ENCODE measurements around the gene ETV4.

ETV4 gene

DNA sequence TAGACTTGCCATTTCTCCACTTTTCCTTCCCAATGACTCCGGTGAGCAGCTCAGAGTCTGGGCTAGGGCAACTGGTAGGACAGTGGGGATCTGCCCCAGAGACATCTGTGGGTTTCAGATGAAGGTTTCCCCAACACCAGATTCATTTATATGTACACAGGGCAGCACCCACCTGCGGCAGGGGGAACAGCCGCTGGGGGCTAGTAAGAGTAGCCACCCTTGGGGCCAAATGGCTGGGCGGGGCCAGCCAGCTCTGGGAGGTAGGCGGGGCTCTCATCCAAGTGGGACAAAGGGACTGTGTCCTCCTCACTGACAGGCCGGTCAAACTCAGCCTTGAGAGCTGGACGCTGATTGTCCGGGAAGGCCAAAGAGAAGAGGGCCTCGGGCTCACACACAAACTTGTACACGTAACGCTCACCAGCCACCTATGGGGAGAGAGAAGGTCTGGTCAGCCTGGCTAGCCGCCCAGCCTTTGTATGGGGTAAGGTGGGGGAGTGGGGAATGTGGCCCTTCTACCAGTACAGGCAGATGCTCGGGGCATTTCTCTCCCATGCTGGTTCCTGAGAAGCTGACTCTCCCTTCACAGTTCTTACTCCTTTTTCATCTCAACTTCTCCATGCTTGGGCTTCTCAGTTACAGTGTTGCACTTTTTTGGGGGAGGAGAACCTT, 17.7 kb downstream of the ETV4 start:
- Histone ChIP-seq H2BK12ac (ENCODE audit: low read length in 2 of 2) (peak overlapping the region; percentile 33 to 59), H3K4me1 (ENCODE audit: control insufficient read depth, insufficient read depth, low read depth, low read length) (peaks cover 30% of the 10 kb centered on the region), H3K14ac (ENCODE audit: low read length in 2 of 2) (no peak overlapping the region), H4K8ac (ENCODE audit: low read length) (peak overlapping the region; percentile 50), H3K4me3 (ENCODE audit: insufficient read depth in 1 of 2, low read depth in 1 of 2, low read length in 2 of 2) (no peak overlapping the region), H3K79me1 (replicated peaks; ENCODE audit: low read length, poor library complexity, severe bottlenecking) (peaks cover 21% of the 10 kb centered on the region), H3K18ac (ENCODE audit: low read depth in 1 of 2, low read length in 2 of 2) (no peak overlapping the region), H2AFZ (ENCODE audit: low read depth, low read length) (no peak overlapping the region), H2BK5ac (ENCODE audit: low read depth, low read length, poor library complexity, severe bottlenecking) (no peak overlapping the region), H2BK15ac (ENCODE audit: low read depth, poor library complexity, severe bottlenecking) (no peak overlapping the region), H3K4me2 (ENCODE audit: low read length, poor library complexity, severe bottlenecking) (no peak overlapping the region), H3K23ac (ENCODE audit: low read length in 2 of 2) (no peak overlapping the region), H2BK120ac (ENCODE audit: low read depth, low read length) (no peak overlapping the region), H3K9me3 (ENCODE audit: control insufficient read depth, low read length) (no peaks in the 10 kb centered on the region), H3K27me3 (ENCODE audit: control insufficient read depth in 1 of 2, insufficient read depth in 1 of 2, low read length in 2 of 2) (no peaks in the 10 kb centered on the region), H4K91ac (ENCODE audit: low read length) (no peak overlapping the region), H3K4ac (ENCODE audit: low read depth in 1 of 2, low read length in 2 of 2) (peak overlapping the region in 1 of 2 experiments; percentile 9), H3K27ac (ENCODE audit: low read length, poor library complexity, severe bottlenecking) (no peak overlapping the region), H3K9ac (ENCODE audit: low read length) (no peak overlapping the region), H2AK5ac (ENCODE audit: low read length, severe bottlenecking) (no peak overlapping the region), H3K36me3 (ENCODE audit: control insufficient read depth in 1 of 2, insufficient read depth in 2 of 2, low read depth in 1 of 2, low read length in 2 of 2) (peaks cover 46 to 49% of the 10 kb centered on the region in 2 experiments)
- DNase-seq, result no peak
- WGBS, result 90% methylated on average over 10 of the region's 13 CpGs

- Histone ChIP-seq H2AK5ac (ENCODE audit: low read length, severe bottlenecking) (no peak overlapping the region), H3K36me3 (ENCODE audit: control insufficient read depth in 1 of 2, insufficient read depth in 2 of 2, low read depth in 1 of 2, low read length in 2 of 2) (peaks cover 54 to 58% of the 10 kb centered on the region in 2 experiments), H3K27ac (ENCODE audit: low read length, poor library complexity, severe bottlenecking) (no peak overlapping the region), H3K4me1 (ENCODE audit: control insufficient read depth, insufficient read depth, low read depth, low read length) (peaks cover 30% of the 10 kb centered on the region), H3K23ac (ENCODE audit: low read length in 2 of 2) (no peak overlapping the region), H2BK15ac (ENCODE audit: low read depth, poor library complexity, severe bottlenecking) (no peak overlapping the region), H3K4ac (ENCODE audit: low read depth in 1 of 2, low read length in 2 of 2) (no peak overlapping the region), H3K18ac (ENCODE audit: low read depth in 1 of 2, low read length in 2 of 2) (no peak overlapping the region), H3K4me2 (ENCODE audit: low read length, poor library complexity, severe bottlenecking) (no peak overlapping the region), H4K91ac (ENCODE audit: low read length) (no peak overlapping the region), H2BK12ac (ENCODE audit: low read length in 2 of 2) (no peak overlapping the region), H2BK5ac (ENCODE audit: low read depth, low read length, poor library complexity, severe bottlenecking) (no peak overlapping the region), H2BK120ac (ENCODE audit: low read depth, low read length) (no peak overlapping the region), H3K9me3 (ENCODE audit: control insufficient read depth, low read length) (no peaks in the 10 kb centered on the region), H2AFZ (ENCODE audit: low read depth, low read length) (no peak overlapping the region), H3K27me3 (ENCODE audit: control insufficient read depth in 1 of 2, insufficient read depth in 1 of 2, low read length in 2 of 2) (no peaks in the 10 kb centered on the region), H3K14ac (ENCODE audit: low read length in 2 of 2) (no peak overlapping the region), H3K9ac (ENCODE audit: low read length) (no peak overlapping the region), H3K4me3 (ENCODE audit: insufficient read depth in 1 of 2, low read depth in 1 of 2, low read length in 2 of 2) (no peak overlapping the region), H4K8ac (ENCODE audit: low read length) (no peak overlapping the region), H3K79me1 (replicated peaks; ENCODE audit: low read length, poor library complexity, severe bottlenecking) (peaks cover 21% of the 10 kb centered on the region)
- WGBS, result 96% methylated on average over 7 of the region's 7 CpGs
- DNase-seq, result no peak
Observed at GRCh38 chr17:43526886-43527648, 19.1 kb downstream of the ETV4 start.

GRCh38 chr17:43524945-43525575, 21.1 kb downstream of the ETV4 start:
- H2BK5ac ChIP-seq (ENCODE audit: low read depth, low read length, poor library complexity, severe bottlenecking), result no peak overlapping the region
- H2AFZ ChIP-seq (ENCODE audit: low read depth, low read length), result no peak overlapping the region
- H3K27me3 ChIP-seq (ENCODE audit: control insufficient read depth in 1 of 2, insufficient read depth in 1 of 2, low read length in 2 of 2), result no peaks in the 10 kb centered on the region
- no peak overlapping the region for H3K4me2 ChIP-seq (ENCODE audit: low read length, poor library complexity, severe bottlenecking)
- H3K18ac ChIP-seq (ENCODE audit: low read depth in 1 of 2, low read length in 2 of 2), result no peak overlapping the region
- H3K9ac ChIP-seq (ENCODE audit: low read length), result no peak overlapping the region
- no peak overlapping the region for H3K23ac ChIP-seq (ENCODE audit: low read length in 2 of 2)
- no peak overlapping the region for H3K27ac ChIP-seq (ENCODE audit: low read length, poor library complexity, severe bottlenecking)
- peaks cover 66 to 78% of the 10 kb centered on the region in 2 experiments for H3K36me3 ChIP-seq (ENCODE audit: control insufficient read depth in 1 of 2, insufficient read depth in 2 of 2, low read depth in 1 of 2, low read length in 2 of 2)
- no peak overlapping the region for H3K4ac ChIP-seq (ENCODE audit: low read depth in 1 of 2, low read length in 2 of 2)
- no peak overlapping the region for H2BK15ac ChIP-seq (ENCODE audit: low read depth, poor library complexity, severe bottlenecking)
- H4K91ac ChIP-seq (ENCODE audit: low read length), result no peak overlapping the region
- no peaks in the 10 kb centered on the region for H3K9me3 ChIP-seq (ENCODE audit: control insufficient read depth, low read length)
- WGBS, result 80% methylated on average over 8 of the region's 8 CpGs
- H3K14ac ChIP-seq (ENCODE audit: low read length in 2 of 2), result no peak overlapping the region
- H3K79me1 ChIP-seq (replicated peaks; ENCODE audit: low read length, poor library complexity, severe bottlenecking), result peaks cover 25% of the 10 kb centered on the region
- no peak overlapping the region for H4K8ac ChIP-seq (ENCODE audit: low read length)
- no peak overlapping the region for H2BK12ac ChIP-seq (ENCODE audit: low read length in 2 of 2)
- H2AK5ac ChIP-seq (ENCODE audit: low read length, severe bottlenecking), result no peak overlapping the region
- peak; percentile 40 for DNase-seq
- no peak overlapping the region for H2BK120ac ChIP-seq (ENCODE audit: low read depth, low read length)
- H3K4me3 ChIP-seq (ENCODE audit: insufficient read depth in 1 of 2, low read depth in 1 of 2, low read length in 2 of 2), result no peak overlapping the region
- peaks cover 24% of the 10 kb centered on the region for H3K4me1 ChIP-seq (ENCODE audit: control insufficient read depth, insufficient read depth, low read depth, low read length)

- no peak overlapping the region for H3K23ac ChIP-seq (ENCODE audit: low read length in 2 of 2)
- H3K27ac ChIP-seq (ENCODE audit: low read length, poor library complexity, severe bottlenecking), result no peak overlapping the region
- H2AK5ac ChIP-seq (ENCODE audit: low read length, severe bottlenecking), result no peak overlapping the region
- peaks cover 61 to 94% of the 10 kb centered on the region in 2 experiments for H3K36me3 ChIP-seq (ENCODE audit: control insufficient read depth in 1 of 2, insufficient read depth in 2 of 2, low read depth in 1 of 2, low read length in 2 of 2)
- no peak overlapping the region for H3K4me2 ChIP-seq (ENCODE audit: low read length, poor library complexity, severe bottlenecking)
- 100% methylated on average over 4 of the region's 4 CpGs for WGBS
- no peak overlapping the region for H2BK5ac ChIP-seq (ENCODE audit: low read depth, low read length, poor library complexity, severe bottlenecking)
- H2BK12ac ChIP-seq (ENCODE audit: low read length in 2 of 2), result no peak overlapping the region
- DNase-seq, result no peak
- H4K8ac ChIP-seq (ENCODE audit: low read length), result no peak overlapping the region
- H3K9ac ChIP-seq (ENCODE audit: low read length), result no peak overlapping the region
- no peaks in the 10 kb centered on the region for H3K9me3 ChIP-seq (ENCODE audit: control insufficient read depth, low read length)
- H3K4ac ChIP-seq (ENCODE audit: low read depth in 1 of 2, low read length in 2 of 2), result no peak overlapping the region
- no peak overlapping the region for H2AFZ ChIP-seq (ENCODE audit: low read depth, low read length)
- H3K79me1 ChIP-seq (replicated peaks; ENCODE audit: low read length, poor library complexity, severe bottlenecking), result peaks cover 7% of the 10 kb centered on the region
- H3K14ac ChIP-seq (ENCODE audit: low read length in 2 of 2), result no peak overlapping the region
- H4K91ac ChIP-seq (ENCODE audit: low read length), result no peak overlapping the region
- H3K4me1 ChIP-seq (ENCODE audit: control insufficient read depth, insufficient read depth, low read depth, low read length), result peaks cover 10% of the 10 kb centered on the region
- H3K27me3 ChIP-seq (ENCODE audit: control insufficient read depth in 1 of 2, insufficient read depth in 1 of 2, low read length in 2 of 2), result no peaks in the 10 kb centered on the region
- no peak overlapping the region for H2BK120ac ChIP-seq (ENCODE audit: low read depth, low read length)
- no peak overlapping the region for H3K18ac ChIP-seq (ENCODE audit: low read depth in 1 of 2, low read length in 2 of 2)
- H2BK15ac ChIP-seq (ENCODE audit: low read depth, poor library complexity, severe bottlenecking), result no peak overlapping the region
- no peak overlapping the region for H3K4me3 ChIP-seq (ENCODE audit: insufficient read depth in 1 of 2, low read depth in 1 of 2, low read length in 2 of 2)
Observed at GRCh38 chr17:43521389-43521788, 24.8 kb downstream of the ETV4 start.
